Cerebellar nuclear complex (tissue), 1 donor: ENCODE measurements around the gene CNTNAP2.

Experiments used
- DNase-seq, 2 experiments: peaks; one replicate each; lab custom pipeline; 2025; lab: John Stamatoyannopoulos, UW

The CNTNAP2 gene

DNA sequence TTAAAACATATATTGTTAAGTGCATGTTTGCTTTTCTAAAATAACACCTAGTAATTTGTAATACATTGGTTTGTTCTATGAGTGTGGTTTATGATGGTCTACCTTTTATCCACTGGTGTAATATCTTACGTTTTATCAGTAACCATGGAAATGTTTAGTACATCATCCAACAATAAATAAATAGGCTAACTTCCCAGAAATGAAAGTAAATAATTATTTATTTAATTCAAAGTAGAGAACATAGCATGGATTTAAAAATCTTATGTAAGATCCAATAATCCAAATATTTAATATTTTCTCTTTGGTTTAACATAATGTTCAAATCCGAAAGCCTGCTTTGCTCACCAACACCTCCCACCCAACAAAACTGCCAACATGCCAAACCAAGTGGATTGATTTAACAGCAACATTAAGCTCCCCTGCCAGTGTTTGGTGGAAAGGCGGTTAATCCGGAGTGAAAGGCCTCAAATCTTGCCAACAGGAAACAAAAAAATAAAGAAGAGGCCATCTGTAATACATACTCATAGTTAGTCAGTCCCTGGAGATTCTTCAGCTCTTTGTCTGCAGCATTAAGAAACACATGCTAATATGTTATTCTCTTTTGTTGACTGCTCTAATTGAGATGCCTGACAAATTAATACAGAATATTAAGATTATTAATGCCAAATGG is 897.8 kb downstream of the CNTNAP2 start:
- DNase-seq: no peak

- no peak for DNase-seq
Measured at GRCh38 chr7:147015999-147016398, 899.4 kb downstream of the CNTNAP2 start.

- no peak for DNase-seq
Measured at GRCh38 chr7:147022056-147022455, 905.5 kb downstream of the CNTNAP2 start.

DNA sequence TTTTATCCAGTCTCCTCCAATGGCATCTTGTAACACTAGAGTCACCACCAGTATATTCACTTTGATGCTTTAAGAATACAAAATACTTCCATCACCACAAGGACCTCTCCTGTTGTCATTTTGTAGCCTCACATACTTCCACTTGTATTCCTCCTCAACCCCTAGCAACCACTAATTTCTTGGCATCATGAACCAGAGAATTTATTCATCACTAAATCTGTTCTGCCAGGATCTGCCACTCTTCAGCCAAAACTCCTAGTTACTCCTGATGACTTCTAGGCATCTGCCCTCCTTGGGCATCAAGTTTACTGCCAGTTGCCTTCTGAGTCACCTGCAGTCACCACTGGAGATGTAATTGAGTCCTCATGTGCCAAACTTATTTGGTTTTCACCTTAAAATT is 906.8 kb downstream of the CNTNAP2 start:
- no peak for DNase-seq

GRCh38 chr7:147029953-147030352 is 913.4 kb downstream of the CNTNAP2 start:
- no peak for DNase-seq

GRCh38 chr7:147033641-147034040 is 917.0 kb downstream of the CNTNAP2 start:
- no peak for DNase-seq

GRCh38 chr7:147041438-147041837 is 924.8 kb downstream of the CNTNAP2 start:
- DNase-seq: no peak

GRCh38 chr7:147044941-147045340 is 928.3 kb downstream of the CNTNAP2 start:
- DNase-seq: no peak

- DNase-seq: no peak
Measured at GRCh38 chr7:147047696-147048095, 931.1 kb downstream of the CNTNAP2 start.

DNA sequence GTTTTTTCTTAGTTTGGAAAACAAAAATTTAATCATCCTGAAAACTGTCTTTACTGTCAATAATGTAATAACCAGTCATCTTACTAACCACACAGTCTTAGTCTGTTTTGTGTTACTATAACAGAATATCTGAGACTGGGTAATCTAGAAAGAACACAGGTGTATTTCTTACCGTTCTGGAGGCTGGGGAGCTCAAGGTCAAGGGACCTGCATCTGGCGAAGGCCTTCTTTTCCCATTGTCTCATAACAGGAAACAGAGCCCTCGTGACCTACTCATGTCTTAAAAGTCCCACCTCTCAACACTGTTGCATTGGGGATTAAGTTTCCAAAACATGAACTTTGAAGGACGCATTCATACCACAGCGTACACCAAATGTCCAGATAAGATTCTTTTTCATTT is 932.3 kb downstream of the CNTNAP2 start:
- DNase-seq: no peak

DNA sequence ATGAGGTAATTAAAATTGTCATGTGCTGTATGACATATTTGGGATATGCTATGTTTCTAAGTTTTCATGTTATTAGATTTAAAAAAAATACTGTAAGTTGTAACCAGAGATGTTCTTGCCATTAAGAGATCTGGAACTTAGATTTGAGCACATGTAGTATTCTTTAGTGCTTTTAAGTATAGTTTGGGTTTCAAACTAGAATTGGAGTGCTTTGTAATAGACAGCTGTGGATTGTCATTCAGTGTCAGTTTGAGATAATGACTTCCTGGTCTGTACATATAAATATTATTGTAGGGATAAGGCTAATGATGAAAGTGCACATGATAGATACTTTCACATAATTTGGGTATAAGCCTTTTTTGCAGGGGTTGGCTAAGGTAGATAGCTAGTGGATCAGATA is 936.2 kb downstream of the CNTNAP2 start:
- no peak for DNase-seq

GRCh38 chr7:147053746-147054145 is 937.1 kb downstream of the CNTNAP2 start:
- no peak for DNase-seq

DNA sequence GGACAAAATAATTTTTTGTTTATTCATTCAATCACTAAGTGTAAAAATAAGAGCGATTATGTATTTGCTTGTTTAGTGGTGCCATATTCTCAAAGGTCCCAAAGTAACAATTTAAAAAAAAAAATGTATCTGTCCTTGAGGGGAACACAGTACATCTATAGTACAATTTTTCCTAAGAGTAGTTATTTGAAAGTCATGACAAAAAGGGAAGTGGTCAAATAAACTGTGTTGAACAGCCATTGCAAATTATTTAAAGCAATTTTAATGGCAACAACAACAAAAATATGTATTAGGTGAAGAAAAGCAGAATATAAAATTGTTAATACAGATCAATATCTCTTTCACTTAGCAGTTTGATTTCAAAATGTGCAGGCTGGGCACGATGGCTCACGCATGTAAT is 943.5 kb downstream of the CNTNAP2 start:
- no peak for DNase-seq

- no peak for DNase-seq
Measured at GRCh38 chr7:147062897-147063296, 946.3 kb downstream of the CNTNAP2 start.

DNA sequence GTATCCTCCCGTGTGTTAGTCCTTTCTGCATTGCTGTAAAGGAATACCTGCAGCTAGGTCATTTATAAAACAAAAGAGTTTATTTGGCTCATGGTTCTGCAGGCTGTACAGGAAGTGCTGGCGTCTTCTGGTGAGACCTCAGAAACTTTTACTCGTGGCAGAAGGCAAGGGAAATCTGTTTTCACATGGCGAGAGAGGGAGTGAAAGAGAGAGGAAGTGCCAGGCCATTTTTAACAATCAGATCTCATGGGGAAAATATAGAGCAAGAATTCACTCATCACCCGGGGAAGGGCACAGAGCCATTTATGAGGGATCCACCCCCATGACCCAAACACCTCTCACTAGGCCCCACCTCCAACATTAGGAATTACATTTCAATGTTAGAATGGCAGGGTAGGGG is 952.2 kb downstream of the CNTNAP2 start:
- DNase-seq: no peak

DNA sequence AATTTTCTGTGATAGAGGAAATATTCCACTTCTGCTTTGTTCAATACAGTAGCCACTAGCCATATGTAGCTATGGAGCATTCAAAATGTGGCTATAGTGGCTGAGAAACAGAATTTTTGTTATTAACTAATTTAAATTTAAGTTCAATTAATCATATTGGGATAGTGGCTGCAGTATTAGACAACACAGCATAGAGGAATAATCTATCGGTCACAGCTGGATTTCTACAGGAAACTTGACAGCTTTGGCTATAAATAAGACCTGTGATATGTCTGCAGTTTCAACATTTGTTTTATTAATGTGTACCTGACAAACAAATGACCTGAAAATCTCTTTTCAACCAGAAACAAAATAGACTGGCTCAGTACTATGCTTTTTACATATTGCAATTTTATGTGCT is 953.2 kb downstream of the CNTNAP2 start:
- no peak for DNase-seq

DNA sequence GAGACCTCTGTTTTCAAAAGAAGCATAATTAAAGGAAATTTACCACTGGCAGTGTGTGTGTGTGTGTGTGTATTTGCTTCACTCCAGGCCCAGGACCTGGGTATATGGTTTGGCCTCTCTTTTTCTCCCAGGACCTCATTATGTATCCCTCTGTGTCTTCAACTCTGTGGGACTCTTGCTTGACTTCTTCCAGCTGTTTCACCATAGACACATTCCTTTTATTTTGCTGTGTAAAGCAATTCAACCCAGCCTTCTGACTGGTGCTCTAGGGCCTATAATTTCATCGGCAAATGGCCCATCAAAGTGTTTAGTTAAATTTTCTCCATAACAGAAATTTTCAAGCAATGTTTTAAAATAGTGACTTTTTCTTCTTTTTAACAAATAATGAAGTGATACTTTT is 954.3 kb downstream of the CNTNAP2 start:
- no peak for DNase-seq

GRCh38 chr7:147071536-147071935 is 954.9 kb downstream of the CNTNAP2 start:
- no peak for DNase-seq

- no peak for DNase-seq
Measured at GRCh38 chr7:147078312-147078711, 961.7 kb downstream of the CNTNAP2 start.

GRCh38 chr7:147079083-147079482 is 962.5 kb downstream of the CNTNAP2 start:
- DNase-seq: no peak

DNA sequence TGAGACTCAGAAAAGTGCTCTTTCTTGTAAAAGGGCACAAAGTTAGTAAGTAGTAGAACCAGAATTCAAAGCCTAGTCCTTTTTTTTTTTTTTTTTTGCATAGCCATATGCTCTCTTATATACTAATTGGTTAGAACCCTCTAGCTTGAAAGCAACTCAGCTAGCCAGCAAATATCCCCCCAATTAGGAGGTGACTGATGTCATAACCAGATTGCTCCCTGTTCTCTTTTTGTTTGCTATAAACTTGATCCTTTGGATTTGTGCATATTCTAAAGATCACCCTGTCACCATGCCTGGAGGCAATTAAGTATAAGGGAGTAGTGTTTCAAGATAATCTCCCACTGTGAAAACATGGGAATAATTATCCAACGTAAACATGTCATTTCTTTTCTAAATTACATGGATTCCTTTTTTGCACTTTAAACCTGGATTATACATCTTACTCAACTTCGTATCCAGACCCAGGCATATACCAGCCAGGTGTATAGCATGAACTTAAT is 963.4 kb downstream of the CNTNAP2 start:
- DNase-seq: no peak

GRCh38 chr7:147081117-147081516 is 964.5 kb downstream of the CNTNAP2 start:
- DNase-seq: no peak

DNA sequence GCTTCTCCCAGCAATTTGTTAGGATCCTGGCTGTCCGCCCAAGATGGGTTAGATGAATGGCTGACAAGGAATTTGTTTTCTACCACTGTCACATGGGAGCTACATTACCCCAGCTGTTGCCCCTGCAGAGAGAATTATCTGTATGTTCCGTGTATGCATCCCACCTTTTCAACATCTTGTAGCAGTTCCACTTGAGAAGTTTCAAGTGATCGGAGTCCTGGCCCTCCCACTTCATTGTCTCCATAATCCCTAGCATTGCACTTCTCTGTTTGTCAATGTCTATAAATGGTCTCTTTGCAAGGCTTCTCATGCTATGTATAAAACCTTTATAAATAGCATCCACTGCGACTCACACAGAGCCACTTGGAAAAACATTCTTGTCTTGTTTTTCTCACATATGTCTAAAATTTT is 972.5 kb downstream of the CNTNAP2 start:
- no peak for DNase-seq

DNA sequence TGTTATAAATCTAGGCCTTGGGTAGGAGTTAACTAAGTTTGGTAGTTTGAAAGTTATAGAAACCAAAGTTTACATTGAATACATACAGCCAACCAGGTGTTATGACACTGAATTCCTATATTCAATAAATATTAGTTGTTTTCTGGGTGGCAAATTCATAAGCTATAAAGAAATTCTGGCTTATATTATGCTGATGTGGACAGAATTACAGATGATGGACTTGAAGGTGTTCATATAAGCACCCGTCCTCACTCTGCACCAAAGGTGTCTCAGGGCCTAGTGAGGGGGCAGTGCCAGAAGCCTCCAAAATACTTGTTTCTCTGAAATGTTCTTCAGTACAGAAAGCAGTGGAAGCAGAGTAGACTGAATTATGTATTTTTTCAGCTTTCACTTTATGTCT is 973.0 kb downstream of the CNTNAP2 start:
- no peak for DNase-seq
